ENCODE measurements around the gene TBCCD1. TPM values are rescaled to one million over a fixed set of nuclear protein-coding genes. Genes with fewer than 3 reads are reported as not detected.
A peak's percentile ranks its signal among the peaks of the same experiment; 100 is the strongest.

The TBCCD1 gene
- total and polyA plus RNA-seq, 5 donors: 4.7 to 8.4 (median 7.4) TPM

DNA sequence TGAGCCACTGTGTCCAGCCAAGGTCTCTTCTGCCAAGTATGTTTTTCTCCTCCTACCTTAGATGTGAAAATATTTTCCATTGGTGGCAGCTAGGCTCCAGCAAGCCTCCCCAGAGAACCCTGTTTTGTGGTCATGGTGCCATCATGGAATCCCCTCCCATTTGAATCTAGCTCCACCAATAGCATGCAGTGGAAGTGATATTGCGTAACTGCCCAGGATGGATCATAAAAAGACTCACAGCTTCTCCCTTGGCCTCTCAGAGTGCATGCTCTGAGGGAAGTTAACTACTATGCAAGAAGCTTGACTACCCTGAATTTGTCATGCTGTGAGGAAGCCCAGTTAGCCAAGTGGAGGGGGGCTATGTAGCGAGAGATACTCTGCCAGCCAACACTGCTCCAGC lies 50.5 kb downstream of the TBCCD1 start:
- WGBS: over 99% methylated on average over 2 of the region's 2 CpGs
- ATAC-seq (no peak), DNase-seq (no peak)
- Histone ChIP-seq H3K27ac (ENCODE audit: low read length) (no peak overlapping the region), H3K27me3 (ENCODE audit: control insufficient read depth, insufficient read depth) (no peaks in the 10 kb centered on the region), H3K4me1 (ENCODE audit: control insufficient read depth, insufficient read depth, low read length) (no peaks in the 10 kb centered on the region), H3K9me3 (ENCODE audit: control insufficient read depth, low read length) (peaks cover 3% of the 10 kb centered on the region), H3K4me3 (ENCODE audit: low read length) (no peak overlapping the region)
- intact Hi-C loops (cut with DNase I): no loop called here

DNA sequence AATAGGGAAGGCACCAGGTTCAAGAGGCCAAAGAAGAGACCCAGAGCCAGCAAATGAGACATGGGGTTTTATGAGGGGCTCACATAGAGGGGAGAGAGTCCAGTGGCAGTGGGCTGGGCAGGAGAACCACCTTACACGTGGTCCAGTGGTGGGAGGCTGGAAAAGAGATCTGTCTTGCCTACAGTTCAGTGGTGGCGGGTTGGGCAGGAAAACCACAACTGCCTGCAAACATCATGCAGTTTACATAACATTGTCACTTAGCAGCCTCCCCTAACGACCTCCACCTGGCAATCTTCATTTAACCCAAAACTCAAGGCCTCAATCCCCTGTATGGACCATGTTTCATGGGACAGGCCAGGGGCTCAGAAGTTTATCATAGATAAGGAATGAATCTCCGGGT lies 52.0 kb downstream of the TBCCD1 start:
- WGBS: 65% methylated on average over 4 of the region's 4 CpGs
- no peak overlapping the region for H3K4me3 ChIP-seq (ENCODE audit: low read length)
- DNase-seq: no peak
- no peaks in the 10 kb centered on the region for H3K4me1 ChIP-seq (ENCODE audit: control insufficient read depth, insufficient read depth, low read length)
- H3K27me3 ChIP-seq (ENCODE audit: control insufficient read depth, insufficient read depth): no peaks in the 10 kb centered on the region
- ATAC-seq: no peak
- peaks cover 3% of the 10 kb centered on the region for H3K9me3 ChIP-seq (ENCODE audit: control insufficient read depth, low read length)
- intact Hi-C loops (cut with DNase I): no loop called here
- no peak overlapping the region for H3K27ac ChIP-seq (ENCODE audit: low read length)

DNA sequence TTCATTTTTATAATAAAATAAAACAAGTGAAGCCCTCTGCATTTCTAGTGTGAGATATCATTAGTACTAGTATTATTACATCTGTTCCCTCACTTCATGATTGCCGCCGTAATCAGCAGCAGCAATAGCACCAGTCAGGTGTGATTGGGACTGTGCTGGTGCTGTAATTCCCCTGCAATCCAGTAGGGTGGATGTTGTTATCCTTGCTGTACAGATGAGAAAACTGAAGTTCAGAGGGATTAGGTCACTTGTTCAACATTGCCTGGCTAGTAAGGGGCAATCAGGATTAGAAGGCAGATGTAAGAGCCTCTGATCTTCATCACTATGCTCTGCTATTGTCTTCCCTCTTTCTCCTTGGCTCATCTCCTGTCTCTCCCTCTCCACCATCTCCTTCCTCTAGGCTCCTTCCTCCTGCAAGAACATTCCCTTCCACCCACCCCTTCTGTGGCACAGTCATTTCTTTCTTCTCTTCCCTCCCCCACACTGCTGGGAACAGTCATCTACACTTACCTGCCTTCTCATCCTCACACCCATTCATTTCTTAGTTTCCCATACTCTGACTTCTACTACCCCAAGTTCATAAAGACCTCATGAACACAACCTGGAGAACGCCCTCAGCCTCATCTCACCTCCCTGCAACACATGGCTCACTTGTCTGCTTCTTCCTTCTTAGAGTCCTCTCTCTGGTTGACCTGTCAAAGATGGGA lies 52.7 kb downstream of the TBCCD1 start:
- intact Hi-C loops (cut with DNase I): no loop called here
- DNase-seq (no peak), ATAC-seq (no peak)
- H3K4me3 ChIP-seq (ENCODE audit: low read length): no peak overlapping the region
- peaks cover 3% of the 10 kb centered on the region for H3K9me3 ChIP-seq (ENCODE audit: control insufficient read depth, low read length)
- WGBS: 76% methylated on average over 3 of the region's 3 CpGs
- H3K4me1 ChIP-seq (ENCODE audit: control insufficient read depth, insufficient read depth, low read length): no peaks in the 10 kb centered on the region
- H3K27me3 ChIP-seq (ENCODE audit: control insufficient read depth, insufficient read depth): no peaks in the 10 kb centered on the region
- H3K27ac ChIP-seq (ENCODE audit: low read length): no peak overlapping the region

DNA sequence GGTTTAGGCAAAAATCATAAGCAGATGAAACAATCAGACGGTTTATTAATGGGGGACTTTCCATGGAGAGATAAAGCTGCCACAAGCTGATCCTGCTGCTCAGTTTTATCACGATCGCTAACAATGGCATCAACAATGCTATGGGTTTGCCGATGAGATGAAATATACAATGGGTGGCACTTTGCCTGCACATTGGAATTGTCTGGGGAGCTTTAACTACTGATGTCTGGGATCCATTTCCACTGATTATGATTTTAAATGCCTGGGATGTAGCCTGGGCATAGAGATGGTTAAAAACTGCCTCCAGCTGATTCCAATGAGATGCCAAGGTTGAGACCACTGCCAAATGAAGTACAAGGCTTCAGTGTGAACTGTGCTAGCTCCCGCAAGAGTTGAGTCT lies 53.8 kb downstream of the TBCCD1 start:
- Histone ChIP-seq H3K4me3 (ENCODE audit: low read length) (no peak overlapping the region), H3K27me3 (ENCODE audit: control insufficient read depth, insufficient read depth) (no peaks in the 10 kb centered on the region), H3K4me1 (ENCODE audit: control insufficient read depth, insufficient read depth, low read length) (no peaks in the 10 kb centered on the region), H3K9me3 (ENCODE audit: control insufficient read depth, low read length) (peaks cover 3% of the 10 kb centered on the region), H3K27ac (ENCODE audit: low read length) (no peak overlapping the region)
- 40% methylated on average over 5 of the region's 5 CpGs for WGBS
- DNase-seq: no peak
- ATAC-seq: no peak
- intact Hi-C loops (cut with DNase I): no loop called here

DNA sequence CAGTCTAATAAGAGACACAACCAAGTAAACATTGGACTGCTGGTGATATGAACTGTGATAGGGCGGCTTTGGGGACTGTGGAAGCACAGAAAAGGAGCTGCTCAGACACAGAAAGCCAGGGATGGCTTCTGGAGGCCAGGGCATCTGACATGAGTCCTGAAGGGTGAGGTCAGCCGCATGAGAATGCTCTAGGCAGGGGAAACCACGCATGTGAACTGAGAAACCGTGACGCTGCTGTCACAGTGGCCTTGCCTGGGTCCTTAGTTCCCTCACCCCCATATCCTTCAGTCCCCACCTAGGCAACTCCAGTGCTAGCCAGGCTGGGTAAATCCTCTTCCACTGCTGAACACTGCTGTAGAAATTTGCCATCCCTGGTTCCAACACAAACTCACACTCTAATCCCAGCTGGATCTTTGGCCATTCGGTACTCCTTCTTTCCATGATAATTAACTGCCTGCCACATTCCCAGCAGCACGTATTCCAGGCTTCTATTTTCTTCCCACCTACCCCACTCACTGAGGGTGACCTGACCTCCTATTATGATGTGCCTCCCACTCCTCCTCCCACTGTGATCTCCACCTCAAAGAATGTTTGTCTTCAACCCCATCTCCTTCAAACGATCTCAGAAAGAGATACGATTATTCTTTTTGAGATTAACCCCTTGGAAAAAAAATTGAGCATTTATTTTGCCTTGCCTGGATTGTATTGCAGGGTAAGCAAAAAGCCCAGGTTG lies 54.4 kb downstream of the TBCCD1 start:
- intact Hi-C loops (cut with DNase I): no loop called here
- Histone ChIP-seq H3K4me3 (ENCODE audit: low read length) (no peak overlapping the region), H3K4me1 (ENCODE audit: control insufficient read depth, insufficient read depth, low read length) (no peaks in the 10 kb centered on the region), H3K27me3 (ENCODE audit: control insufficient read depth, insufficient read depth) (no peaks in the 10 kb centered on the region), H3K27ac (ENCODE audit: low read length) (no peak overlapping the region), H3K9me3 (ENCODE audit: control insufficient read depth, low read length) (peaks cover 3% of the 10 kb centered on the region)
- no peak for DNase-seq
- ATAC-seq: no peak
- WGBS: 52% methylated on average over 9 of the region's 9 CpGs

DNA sequence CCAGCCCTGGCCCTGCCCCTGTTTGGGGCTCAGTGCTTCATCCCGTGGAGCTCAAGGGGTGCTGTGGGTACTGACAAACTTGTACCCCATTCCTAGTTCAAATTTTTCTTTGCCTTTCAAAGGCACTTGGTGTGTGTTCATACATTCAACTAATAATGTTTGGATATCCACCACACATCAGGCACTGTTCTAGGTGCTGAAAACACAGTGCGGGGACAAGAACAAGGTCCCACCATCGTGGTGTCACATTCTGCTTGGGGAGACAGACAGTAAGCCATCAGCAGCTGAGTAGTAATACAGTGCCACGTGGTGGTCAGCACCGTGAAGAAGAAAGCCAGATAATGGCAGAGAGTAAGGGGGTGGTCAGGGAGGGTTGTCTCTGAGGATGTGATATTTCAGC lies 55.4 kb downstream of the TBCCD1 start:
- H3K4me1 ChIP-seq (ENCODE audit: control insufficient read depth, insufficient read depth, low read length): no peaks in the 10 kb centered on the region
- no peak overlapping the region for H3K4me3 ChIP-seq (ENCODE audit: low read length)
- 61% methylated on average over 5 of the region's 5 CpGs for WGBS
- no peak overlapping the region for H3K27ac ChIP-seq (ENCODE audit: low read length)
- ATAC-seq (no peak), DNase-seq (no peak)
- no peaks in the 10 kb centered on the region for H3K27me3 ChIP-seq (ENCODE audit: control insufficient read depth, insufficient read depth)
- H3K9me3 ChIP-seq (ENCODE audit: control insufficient read depth, low read length): peaks cover under 1% of the 10 kb centered on the region
- intact Hi-C loops (cut with DNase I): no loop called here

DNA sequence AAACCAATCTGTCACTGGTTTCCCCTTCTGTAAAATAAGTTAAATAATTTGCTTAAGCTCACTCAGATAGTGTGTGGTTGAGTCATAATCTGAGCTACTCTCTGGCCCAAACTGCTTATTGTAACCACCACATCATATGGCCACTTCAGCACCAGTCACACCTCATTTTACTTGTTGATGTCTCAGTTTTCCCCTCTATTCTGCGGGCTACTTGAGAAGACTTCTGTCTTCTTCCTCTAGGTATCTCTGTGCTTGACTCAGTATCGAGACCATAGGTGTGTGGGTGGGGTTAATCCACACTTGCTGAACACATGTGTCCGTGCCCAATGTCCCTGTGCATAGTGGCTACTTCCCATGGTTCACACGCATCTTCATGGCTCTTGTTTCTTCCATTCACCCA lies 55.9 kb downstream of the TBCCD1 start:
- intact Hi-C loops (cut with DNase I): no loop called here
- H3K27ac ChIP-seq (ENCODE audit: low read length): no peak overlapping the region
- H3K27me3 ChIP-seq (ENCODE audit: control insufficient read depth, insufficient read depth): no peaks in the 10 kb centered on the region
- H3K4me3 ChIP-seq (ENCODE audit: low read length): no peak overlapping the region
- ATAC-seq: no peak
- H3K4me1 ChIP-seq (ENCODE audit: control insufficient read depth, insufficient read depth, low read length): no peaks in the 10 kb centered on the region
- 93% methylated on average over 4 of the region's 4 CpGs for WGBS
- DNase-seq: no peak
- H3K9me3 ChIP-seq (ENCODE audit: control insufficient read depth, low read length): no peaks in the 10 kb centered on the region

DNA sequence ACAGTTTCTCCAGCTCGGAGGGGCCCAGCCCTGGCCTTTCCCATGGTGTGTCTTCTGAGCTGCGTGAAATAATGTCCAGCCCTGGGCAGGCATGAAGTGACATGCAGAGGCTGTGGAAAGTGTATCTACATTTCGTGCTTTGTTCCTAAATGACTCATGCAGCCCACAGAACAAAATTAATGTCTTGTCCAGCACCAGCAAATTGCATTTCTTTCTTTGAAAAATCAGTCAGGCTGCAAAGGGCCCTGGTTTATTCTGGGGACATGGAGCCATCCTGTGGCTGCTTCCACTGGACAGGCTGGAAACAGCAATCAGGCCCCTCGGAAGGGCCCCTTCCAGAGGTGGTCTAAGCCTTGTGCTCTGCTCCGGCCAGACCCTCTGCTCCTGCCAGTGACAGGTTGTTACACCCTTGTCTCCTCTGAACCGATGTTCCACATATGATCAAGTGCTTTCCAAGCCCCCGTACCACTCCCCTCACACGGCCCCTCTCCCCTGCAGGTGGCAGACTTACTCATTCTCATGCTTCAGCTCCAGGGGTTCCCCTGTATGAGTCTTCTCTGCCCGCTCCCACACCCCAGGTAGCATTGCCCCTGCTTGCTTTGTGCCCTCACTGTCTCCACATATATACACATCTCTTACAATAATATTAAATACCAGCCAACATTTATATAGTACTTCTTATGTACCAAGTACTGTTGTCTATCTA lies 56.6 kb downstream of the TBCCD1 start:
- DNase-seq (no peak), ATAC-seq (no peak)
- 70% methylated on average over 9 of the region's 9 CpGs for WGBS
- Histone ChIP-seq H3K4me1 (ENCODE audit: control insufficient read depth, insufficient read depth, low read length) (no peaks in the 10 kb centered on the region), H3K27me3 (ENCODE audit: control insufficient read depth, insufficient read depth) (no peaks in the 10 kb centered on the region), H3K27ac (ENCODE audit: low read length) (no peak overlapping the region), H3K9me3 (ENCODE audit: control insufficient read depth, low read length) (no peaks in the 10 kb centered on the region), H3K4me3 (ENCODE audit: low read length) (no peak overlapping the region)
- intact Hi-C loops (cut with DNase I): no loop called here

DNA sequence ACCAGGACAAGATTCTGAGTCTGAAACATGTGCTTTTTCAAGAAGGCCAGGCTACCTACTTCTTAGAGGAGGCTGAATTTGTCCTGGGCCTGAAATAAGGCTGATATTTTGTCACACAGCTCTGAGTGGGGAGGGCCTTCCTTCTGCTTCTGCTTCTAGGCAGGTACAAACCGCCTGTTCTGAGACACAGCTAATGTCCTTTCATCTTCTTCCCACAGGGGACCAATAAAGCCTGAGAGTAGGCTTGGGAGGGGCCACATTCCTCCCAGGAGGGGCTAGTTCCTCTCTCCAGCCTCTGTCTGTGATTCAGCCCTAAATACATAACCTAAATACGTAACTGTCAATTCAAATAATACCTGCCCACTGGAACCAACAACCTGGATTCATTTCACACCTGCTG lies 57.7 kb downstream of the TBCCD1 start:
- intact Hi-C loops (cut with DNase I): no loop called here
- 80% methylated on average over 2 of the region's 2 CpGs for WGBS
- H3K27ac ChIP-seq (ENCODE audit: low read length): no peak overlapping the region
- H3K27me3 ChIP-seq (ENCODE audit: control insufficient read depth, insufficient read depth): no peaks in the 10 kb centered on the region
- DNase-seq (no peak), ATAC-seq (no peak)
- H3K9me3 ChIP-seq (ENCODE audit: control insufficient read depth, low read length): no peaks in the 10 kb centered on the region
- H3K4me3 ChIP-seq (ENCODE audit: low read length): no peak overlapping the region
- no peaks in the 10 kb centered on the region for H3K4me1 ChIP-seq (ENCODE audit: control insufficient read depth, insufficient read depth, low read length)

DNA sequence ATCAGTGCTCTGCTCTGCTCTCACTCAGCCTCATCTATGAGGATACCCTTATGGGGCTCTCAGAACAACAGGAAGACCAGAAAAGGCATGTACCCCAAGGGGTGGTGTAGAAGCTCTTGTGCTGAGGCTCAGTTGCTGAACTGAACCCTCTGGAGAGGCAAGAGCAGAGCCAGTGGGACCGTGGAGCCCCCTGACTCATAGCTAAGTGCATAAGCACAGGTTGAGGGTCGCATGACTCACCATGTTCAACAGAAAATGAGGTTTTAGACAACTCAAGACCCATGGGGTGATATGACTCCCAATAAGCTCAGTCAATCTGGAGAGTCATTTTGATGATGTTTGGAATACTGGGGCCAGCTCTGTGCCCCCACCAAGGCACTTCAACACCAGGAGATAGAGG lies 60.3 kb downstream of the TBCCD1 start:
- peaks cover 9% of the 10 kb centered on the region for H3K4me1 ChIP-seq (ENCODE audit: control insufficient read depth, insufficient read depth, low read length)
- no peak for DNase-seq
- H3K27me3 ChIP-seq (ENCODE audit: control insufficient read depth, insufficient read depth): no peaks in the 10 kb centered on the region
- intact Hi-C loops (cut with DNase I): no loop called here
- no peak overlapping the region for H3K27ac ChIP-seq (ENCODE audit: low read length)
- 81% methylated on average over 2 of the region's 2 CpGs for WGBS
- H3K9me3 ChIP-seq (ENCODE audit: control insufficient read depth, low read length): no peaks in the 10 kb centered on the region
- no peak overlapping the region for H3K4me3 ChIP-seq (ENCODE audit: low read length)
- ATAC-seq: peak in 1 of 2 donors; percentile 7

DNA sequence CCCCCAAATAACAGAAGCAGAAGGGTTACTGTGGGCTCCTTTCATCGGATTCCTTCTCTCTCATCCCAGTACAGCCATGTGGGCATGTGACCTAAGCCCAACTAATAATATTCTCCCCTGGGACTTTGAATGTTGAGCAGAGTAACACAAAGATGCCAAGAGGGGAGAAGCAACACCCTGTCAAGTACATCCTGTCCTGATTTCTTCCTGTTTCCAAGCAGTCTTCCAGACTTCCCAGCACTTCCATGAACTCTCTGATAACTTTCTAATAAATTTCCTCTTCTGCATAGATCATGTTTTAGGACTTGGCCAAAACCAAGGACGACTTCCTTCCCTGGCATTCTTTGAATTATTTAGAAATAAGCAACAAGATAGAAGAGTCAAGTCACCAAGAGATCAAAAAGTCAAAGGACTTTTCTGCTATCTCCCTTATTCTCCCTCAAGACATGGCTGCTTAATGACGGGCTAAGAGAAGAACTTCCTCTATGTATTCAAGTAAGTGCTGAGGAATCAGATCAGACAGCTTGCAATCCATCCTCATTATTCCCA lies 60.9 kb downstream of the TBCCD1 start:
- Histone ChIP-seq H3K4me1 (ENCODE audit: control insufficient read depth, insufficient read depth, low read length) (peaks cover 9% of the 10 kb centered on the region), H3K4me3 (ENCODE audit: low read length) (no peak overlapping the region), H3K27me3 (ENCODE audit: control insufficient read depth, insufficient read depth) (no peaks in the 10 kb centered on the region), H3K27ac (ENCODE audit: low read length) (no peak overlapping the region), H3K9me3 (ENCODE audit: control insufficient read depth, low read length) (no peaks in the 10 kb centered on the region)
- ATAC-seq: peak; percentile 70 to 79
- DNase-seq: no peak
- intact Hi-C loops (cut with DNase I): no loop called here
- WGBS: 41% methylated on average over 3 of the region's 3 CpGs
